ENCODE measurements around the gene NFKBIA.
"Not testable (repeated sequence)": the region's sequence is repeated elsewhere in the genome, so short reads cannot be mapped to it uniquely, and the experiment has no call there.

Gene NFKBIA

DNA sequence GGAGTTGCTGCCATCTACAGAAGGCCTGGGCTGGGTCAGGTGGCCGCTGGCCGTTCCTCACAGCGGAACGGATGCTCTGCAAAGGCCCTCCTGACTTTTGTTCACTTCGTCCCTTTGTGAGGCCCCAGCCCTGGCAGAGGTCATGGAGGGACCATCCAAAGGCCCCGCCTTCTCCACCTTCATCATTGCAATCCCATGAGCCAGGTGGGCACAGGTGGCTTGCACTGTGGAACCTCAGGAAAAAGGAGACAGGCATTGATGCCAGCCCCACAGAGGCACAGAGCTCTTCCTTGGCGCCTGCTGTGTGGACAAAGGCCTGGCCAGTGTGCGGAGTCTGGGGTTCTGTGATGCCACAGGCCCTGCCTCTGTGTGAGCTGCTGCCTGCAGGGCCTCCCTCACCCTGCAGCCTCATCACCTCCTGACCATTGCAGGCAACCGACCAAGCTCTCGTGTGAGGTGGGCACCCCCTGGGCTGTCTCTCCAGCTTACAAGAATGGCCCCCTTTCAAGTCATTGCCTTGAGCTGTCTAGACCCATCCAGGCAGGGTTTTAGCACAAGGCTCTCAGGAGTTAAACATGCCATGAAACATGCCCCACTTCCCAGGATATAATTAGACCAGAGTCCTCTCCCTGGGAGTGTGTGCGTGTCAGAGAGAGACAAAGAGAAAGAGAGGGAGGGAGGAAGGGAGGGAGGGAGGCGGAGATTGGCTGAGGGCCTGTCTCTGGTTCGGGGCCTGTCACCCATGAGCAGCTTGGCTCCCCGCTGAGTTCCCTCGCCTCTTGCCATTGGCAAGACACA, 19.3 kb downstream of the NFKBIA start:
- H3K9ac ChIP-seq = no peak overlapping the region
- no peaks in the 10 kb centered on the region for H3K36me3 ChIP-seq (ENCODE audit: control insufficient read depth, insufficient read depth, low read length)
- H3K27me3 ChIP-seq (ENCODE audit: control insufficient read depth, insufficient read depth, low read length) = no peaks in the 10 kb centered on the region
- no peaks in the 10 kb centered on the region for H3K9me3 ChIP-seq (ENCODE audit: control insufficient read depth, low read length)
- H3K4me3 ChIP-seq (ENCODE audit: low read depth, low read length) = no peak overlapping the region
- TF ChIP-seq, protein P1, sequence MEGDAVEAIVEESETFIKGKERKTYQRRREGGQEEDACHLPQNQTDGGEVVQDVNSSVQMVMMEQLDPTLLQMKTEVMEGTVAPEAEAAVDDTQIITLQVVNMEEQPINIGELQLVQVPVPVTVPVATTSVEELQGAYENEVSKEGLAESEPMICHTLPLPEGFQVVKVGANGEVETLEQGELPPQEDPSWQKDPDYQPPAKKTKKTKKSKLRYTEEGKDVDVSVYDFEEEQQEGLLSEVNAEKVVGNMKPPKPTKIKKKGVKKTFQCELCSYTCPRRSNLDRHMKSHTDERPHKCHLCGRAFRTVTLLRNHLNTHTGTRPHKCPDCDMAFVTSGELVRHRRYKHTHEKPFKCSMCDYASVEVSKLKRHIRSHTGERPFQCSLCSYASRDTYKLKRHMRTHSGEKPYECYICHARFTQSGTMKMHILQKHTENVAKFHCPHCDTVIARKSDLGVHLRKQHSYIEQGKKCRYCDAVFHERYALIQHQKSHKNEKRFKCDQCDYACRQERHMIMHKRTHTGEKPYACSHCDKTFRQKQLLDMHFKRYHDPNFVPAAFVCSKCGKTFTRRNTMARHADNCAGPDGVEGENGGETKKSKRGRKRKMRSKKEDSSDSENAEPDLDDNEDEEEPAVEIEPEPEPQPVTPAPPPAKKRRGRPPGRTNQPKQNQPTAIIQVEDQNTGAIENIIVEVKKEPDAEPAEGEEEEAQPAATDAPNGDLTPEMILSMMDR (IDR thresholded peaks at IDR 0.05) = no peak
- peaks cover 11% of the 10 kb centered on the region for H3K4me1 ChIP-seq
- no peaks in the 10 kb centered on the region for H3K79me2 ChIP-seq
- H3K27ac ChIP-seq = peak overlapping the region; percentile 64
- no peak overlapping the region for H3K4me2 ChIP-seq (ENCODE audit: low read length)
- peak overlapping the region; percentile 93 for H2AFZ ChIP-seq

GRCh38 chr14:35384455-35385041, 20.0 kb downstream of the NFKBIA start:
- H3K4me2 ChIP-seq (ENCODE audit: low read length) = no peak overlapping the region
- H3K9ac ChIP-seq = no peak overlapping the region
- peak overlapping the region; percentile 38 for H2AFZ ChIP-seq
- no peaks in the 10 kb centered on the region for H3K27me3 ChIP-seq (ENCODE audit: control insufficient read depth, insufficient read depth, low read length)
- H3K9me3 ChIP-seq (ENCODE audit: control insufficient read depth, low read length) = no peaks in the 10 kb centered on the region
- no peaks in the 10 kb centered on the region for H3K36me3 ChIP-seq (ENCODE audit: control insufficient read depth, insufficient read depth, low read length)
- TF ChIP-seq, protein P1 (IDR thresholded peaks at IDR 0.05) = no peak
- H3K27ac ChIP-seq = no peak overlapping the region
- H3K4me1 ChIP-seq = peaks cover 11% of the 10 kb centered on the region
- no peaks in the 10 kb centered on the region for H3K79me2 ChIP-seq
- H3K4me3 ChIP-seq (ENCODE audit: low read depth, low read length) = no peak overlapping the region

DNA sequence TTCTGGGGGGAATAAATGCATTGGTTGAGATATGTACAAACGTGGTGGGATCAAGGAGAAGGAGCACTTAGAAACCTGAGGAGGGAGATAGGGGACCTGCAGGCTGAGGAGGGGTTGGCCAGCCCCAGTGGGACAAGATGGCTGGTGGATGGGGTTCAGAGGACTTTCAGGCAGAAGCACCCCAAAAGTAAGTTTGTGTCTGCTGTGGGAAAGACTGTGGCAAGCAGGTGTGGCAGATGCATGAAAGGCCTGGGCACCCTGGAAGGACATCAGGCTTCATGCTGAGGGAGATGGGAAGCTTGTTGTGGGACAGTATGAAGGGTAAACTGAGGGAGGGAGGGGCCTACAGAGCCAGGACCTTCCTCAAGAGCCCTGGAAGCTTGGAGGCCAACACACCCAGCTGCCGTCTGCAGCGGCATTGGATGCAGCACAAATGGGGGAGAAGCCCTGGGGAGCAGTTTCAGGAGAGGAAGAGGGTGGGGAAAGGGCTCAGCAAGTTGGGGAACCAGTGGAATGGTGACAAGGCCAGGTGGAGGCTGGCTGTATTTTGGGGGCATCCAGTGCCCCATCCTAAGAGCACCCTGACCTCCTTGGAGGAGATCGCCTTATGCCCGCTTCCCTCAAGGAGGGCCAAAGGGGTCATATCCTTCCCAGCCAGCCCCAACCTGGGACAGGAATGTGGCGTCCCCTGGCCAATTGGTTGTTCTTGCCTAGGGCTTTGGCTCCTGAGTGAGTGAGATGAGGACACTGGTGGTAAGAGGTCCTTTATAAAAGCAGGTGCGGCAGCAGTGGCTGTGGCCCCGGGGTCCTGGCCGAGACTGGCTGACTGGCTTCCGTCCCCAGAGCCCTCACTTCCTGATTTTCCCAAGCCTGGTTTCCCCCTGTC, 20.7 kb downstream of the NFKBIA start:
- Histone ChIP-seq H3K27ac (no peak overlapping the region), H3K4me1 (peaks cover 11% of the 10 kb centered on the region), H2AFZ (no peak overlapping the region), H3K4me2 (ENCODE audit: low read length) (no peak overlapping the region), H3K9me3 (ENCODE audit: control insufficient read depth, low read length) (no peaks in the 10 kb centered on the region), H3K27me3 (ENCODE audit: control insufficient read depth, insufficient read depth, low read length) (no peaks in the 10 kb centered on the region), H3K4me3 (ENCODE audit: low read depth, low read length) (no peak overlapping the region), H3K36me3 (ENCODE audit: control insufficient read depth, insufficient read depth, low read length) (no peaks in the 10 kb centered on the region), H3K9ac (no peak overlapping the region), H3K79me2 (no peaks in the 10 kb centered on the region)
- TF ChIP-seq, protein P1 (IDR thresholded peaks at IDR 0.05) = no peak

DNA sequence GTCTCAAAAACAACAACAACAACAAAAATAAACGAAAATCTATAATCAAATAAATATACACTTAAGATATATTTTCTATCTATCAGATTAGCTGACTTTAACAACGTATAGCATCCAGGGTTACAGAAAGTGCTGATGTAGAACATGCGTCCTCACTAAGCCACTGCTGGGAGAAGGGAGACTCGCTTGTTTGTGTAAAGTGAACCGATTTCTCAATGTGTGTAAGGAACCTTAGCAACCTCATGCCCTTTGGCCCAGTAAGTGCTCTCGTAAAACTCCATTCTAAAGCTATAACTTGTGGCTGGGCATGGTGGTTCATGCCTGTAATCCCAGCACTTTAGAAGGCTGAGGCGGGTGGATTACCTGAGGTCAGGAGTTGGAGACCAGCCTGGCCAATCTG, 23.8 kb downstream of the NFKBIA start:
- Histone ChIP-seq H3K27ac (no peak overlapping the region), H3K4me2 (ENCODE audit: low read length) (no peak overlapping the region), H3K36me3 (ENCODE audit: control insufficient read depth, insufficient read depth, low read length) (no peaks in the 10 kb centered on the region), H3K79me2 (no peaks in the 10 kb centered on the region), H3K9me3 (ENCODE audit: control insufficient read depth, low read length) (no peaks in the 10 kb centered on the region), H3K4me1 (peaks cover 7% of the 10 kb centered on the region), H3K4me3 (ENCODE audit: low read depth, low read length) (no peak overlapping the region), H3K9ac (no peak overlapping the region), H3K27me3 (ENCODE audit: control insufficient read depth, insufficient read depth, low read length) (no peaks in the 10 kb centered on the region), H2AFZ (no peak overlapping the region)
- TF ChIP-seq, protein P1 (IDR thresholded peaks at IDR 0.05) = no peak

DNA sequence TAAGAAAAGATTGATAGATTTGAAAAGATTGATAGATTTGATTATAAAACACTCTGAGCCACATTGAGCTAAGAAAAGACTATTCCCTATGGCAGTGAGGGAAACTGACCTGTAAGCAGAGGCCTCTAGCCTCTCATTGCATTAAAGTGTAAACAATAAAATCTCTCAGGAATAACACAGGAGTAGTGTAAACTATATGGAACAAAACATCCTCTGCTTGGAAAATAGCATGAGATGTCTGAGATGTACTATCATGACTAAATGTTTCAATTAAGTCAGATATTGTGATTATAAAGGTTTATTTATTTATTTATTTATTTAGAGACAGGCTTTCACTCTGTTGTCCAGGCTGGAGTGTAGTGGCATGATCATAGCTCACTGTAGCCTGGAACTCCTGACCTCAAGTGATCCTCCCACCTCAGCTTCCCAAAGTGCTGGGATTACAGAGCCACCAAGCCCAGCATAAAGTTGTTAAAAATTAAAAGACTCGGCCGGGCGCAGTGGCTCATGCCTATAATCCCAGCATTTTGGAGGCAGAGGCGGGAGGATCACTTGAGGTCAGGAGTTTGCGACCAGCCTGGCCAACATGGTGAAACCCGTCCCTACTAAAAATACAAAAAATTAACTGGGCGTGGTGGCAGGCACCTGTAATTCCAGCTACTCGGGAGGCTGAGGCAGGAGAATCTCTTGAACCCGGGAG, 25.2 kb downstream of the NFKBIA start:
- H2AFZ ChIP-seq; H3K27ac ChIP-seq; H3K9ac ChIP-seq; H3K4me1 ChIP-seq; H3K4me3 ChIP-seq (ENCODE audit: low read depth, low read length); H3K4me2 ChIP-seq (ENCODE audit: low read length); H3K79me2 ChIP-seq; H3K36me3 ChIP-seq (ENCODE audit: control insufficient read depth, insufficient read depth, low read length); H3K9me3 ChIP-seq (ENCODE audit: control insufficient read depth, low read length); H3K27me3 ChIP-seq (ENCODE audit: control insufficient read depth, insufficient read depth, low read length): not testable (repeated sequence)
